Measurements from ENCODE around the gene CDH6.

DNA sequence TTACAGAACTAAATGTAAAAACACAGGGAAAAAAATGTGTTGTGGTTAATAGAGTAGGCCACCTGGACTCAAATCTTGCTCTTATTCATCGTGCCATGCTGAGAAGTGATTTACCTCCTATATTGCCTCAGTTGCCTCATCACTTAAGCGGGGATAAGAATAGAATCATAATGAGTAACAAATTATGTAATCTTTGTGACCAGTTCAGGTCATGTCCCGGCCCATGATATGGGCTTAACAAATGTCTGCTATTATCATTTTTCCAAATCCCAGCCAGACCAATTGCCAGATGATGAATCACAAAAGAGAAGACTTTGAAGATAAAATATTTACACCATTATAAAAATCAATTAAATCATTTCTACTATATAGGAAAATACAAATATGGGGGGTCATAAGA, 89.8 kb downstream of the CDH6 start:
- TF ChIP-seq EZH2phosphoT487 (IDR thresholded peaks at IDR 0.05; ENCODE audit: borderline replicate concordance, low read depth) (no peak), TAF1 (IDR thresholded peaks at IDR 0.05; ENCODE audit: borderline replicate concordance, low read depth, low read length) (no peak), ELF1 (IDR thresholded peaks at IDR 0.05) (no peak), TEAD4 (IDR thresholded peaks at IDR 0.05; ENCODE audit: borderline replicate concordance, insufficient read depth) (no peak), RFX5 (IDR thresholded peaks at IDR 0.05; ENCODE audit: low read length) (no peak), EP300 (IDR thresholded peaks at IDR 0.05; ENCODE audit: borderline replicate concordance in 1 of 2, low read depth in 1 of 2, low read length in 1 of 2) (no peak), SMC3 (IDR thresholded peaks at IDR 0.05; ENCODE audit: low read depth, low read length) (no peak), POLR2AphosphoS5 (IDR thresholded peaks at IDR 0.05; ENCODE audit: low read depth, low read length) (no peak), NFIC (IDR thresholded peaks at IDR 0.05; ENCODE audit: borderline replicate concordance) (no peak)
- TF ChIP-seq, protein P1, sequence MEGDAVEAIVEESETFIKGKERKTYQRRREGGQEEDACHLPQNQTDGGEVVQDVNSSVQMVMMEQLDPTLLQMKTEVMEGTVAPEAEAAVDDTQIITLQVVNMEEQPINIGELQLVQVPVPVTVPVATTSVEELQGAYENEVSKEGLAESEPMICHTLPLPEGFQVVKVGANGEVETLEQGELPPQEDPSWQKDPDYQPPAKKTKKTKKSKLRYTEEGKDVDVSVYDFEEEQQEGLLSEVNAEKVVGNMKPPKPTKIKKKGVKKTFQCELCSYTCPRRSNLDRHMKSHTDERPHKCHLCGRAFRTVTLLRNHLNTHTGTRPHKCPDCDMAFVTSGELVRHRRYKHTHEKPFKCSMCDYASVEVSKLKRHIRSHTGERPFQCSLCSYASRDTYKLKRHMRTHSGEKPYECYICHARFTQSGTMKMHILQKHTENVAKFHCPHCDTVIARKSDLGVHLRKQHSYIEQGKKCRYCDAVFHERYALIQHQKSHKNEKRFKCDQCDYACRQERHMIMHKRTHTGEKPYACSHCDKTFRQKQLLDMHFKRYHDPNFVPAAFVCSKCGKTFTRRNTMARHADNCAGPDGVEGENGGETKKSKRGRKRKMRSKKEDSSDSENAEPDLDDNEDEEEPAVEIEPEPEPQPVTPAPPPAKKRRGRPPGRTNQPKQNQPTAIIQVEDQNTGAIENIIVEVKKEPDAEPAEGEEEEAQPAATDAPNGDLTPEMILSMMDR (IDR thresholded peaks at IDR 0.05): no peak
- TF ChIP-seq, protein P2, sequence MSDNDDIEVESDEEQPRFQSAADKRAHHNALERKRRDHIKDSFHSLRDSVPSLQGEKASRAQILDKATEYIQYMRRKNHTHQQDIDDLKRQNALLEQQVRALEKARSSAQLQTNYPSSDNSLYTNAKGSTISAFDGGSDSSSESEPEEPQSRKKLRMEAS (IDR thresholded peaks at IDR 0.05; ENCODE audit: low read depth): no peak
- TF ChIP-seq, protein P3, sequence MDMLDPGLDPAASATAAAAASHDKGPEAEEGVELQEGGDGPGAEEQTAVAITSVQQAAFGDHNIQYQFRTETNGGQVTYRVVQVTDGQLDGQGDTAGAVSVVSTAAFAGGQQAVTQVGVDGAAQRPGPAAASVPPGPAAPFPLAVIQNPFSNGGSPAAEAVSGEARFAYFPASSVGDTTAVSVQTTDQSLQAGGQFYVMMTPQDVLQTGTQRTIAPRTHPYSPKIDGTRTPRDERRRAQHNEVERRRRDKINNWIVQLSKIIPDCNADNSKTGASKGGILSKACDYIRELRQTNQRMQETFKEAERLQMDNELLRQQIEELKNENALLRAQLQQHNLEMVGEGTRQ (IDR thresholded peaks at IDR 0.05; ENCODE audit: borderline replicate concordance, low read depth, low read length): no peak
- TF ChIP-seq, protein P4, sequence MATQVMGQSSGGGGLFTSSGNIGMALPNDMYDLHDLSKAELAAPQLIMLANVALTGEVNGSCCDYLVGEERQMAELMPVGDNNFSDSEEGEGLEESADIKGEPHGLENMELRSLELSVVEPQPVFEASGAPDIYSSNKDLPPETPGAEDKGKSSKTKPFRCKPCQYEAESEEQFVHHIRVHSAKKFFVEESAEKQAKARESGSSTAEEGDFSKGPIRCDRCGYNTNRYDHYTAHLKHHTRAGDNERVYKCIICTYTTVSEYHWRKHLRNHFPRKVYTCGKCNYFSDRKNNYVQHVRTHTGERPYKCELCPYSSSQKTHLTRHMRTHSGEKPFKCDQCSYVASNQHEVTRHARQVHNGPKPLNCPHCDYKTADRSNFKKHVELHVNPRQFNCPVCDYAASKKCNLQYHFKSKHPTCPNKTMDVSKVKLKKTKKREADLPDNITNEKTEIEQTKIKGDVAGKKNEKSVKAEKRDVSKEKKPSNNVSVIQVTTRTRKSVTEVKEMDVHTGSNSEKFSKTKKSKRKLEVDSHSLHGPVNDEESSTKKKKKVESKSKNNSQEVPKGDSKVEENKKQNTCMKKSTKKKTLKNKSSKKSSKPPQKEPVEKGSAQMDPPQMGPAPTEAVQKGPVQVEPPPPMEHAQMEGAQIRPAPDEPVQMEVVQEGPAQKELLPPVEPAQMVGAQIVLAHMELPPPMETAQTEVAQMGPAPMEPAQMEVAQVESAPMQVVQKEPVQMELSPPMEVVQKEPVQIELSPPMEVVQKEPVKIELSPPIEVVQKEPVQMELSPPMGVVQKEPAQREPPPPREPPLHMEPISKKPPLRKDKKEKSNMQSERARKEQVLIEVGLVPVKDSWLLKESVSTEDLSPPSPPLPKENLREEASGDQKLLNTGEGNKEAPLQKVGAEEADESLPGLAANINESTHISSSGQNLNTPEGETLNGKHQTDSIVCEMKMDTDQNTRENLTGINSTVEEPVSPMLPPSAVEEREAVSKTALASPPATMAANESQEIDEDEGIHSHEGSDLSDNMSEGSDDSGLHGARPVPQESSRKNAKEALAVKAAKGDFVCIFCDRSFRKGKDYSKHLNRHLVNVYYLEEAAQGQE (IDR thresholded peaks at IDR 0.05; ENCODE audit: low read depth, low read length): no peak
